GM21825 (cell line): ENCODE results near the gene MMP1.

ENCODE experiments used
- ATAC-seq: cut with Tn5 transposase; IDR thresholded peaks from one replicate; pipeline ENCODE4 v1.9.1; 2021; ENCODE audit warnings: mild to moderate bottlenecking, moderate library complexity; ENCODE audit not compliant: unreplicated experiment

MMP1 gene

GRCh38 chr11:102798012-102798746 is at the start of gene MMP1:
Gene MMP1 (minus strand): TSS chr11:102798160. CDS start chr11:102798092, 68 bp downstream.
- no peak for ATAC-seq

- no peak for ATAC-seq
Measured at GRCh38 chr11:102846292-102846691, 48.3 kb upstream of the MMP1 start.

DNA sequence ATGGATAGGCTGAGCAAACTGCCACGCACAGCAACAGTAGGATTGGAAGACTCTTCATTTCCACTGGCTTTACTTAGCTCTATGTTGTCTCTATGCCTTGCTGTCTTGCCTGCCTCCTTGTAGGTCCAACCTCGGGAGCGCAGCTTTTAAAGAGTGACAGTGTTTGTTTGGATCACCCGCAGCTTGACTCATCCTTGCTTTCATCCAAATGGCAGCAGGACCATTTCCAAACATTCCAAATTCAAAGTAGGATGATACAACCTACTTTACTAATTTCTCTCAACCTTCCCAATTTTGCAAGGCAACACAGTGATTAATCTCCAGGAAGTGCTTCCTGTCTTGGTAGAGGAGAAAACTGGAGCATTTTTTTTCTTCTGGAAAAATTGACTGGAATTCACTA is 45.5 kb upstream of the MMP1 start, which contains the start of gene MMP3:
TSS of gene MMP3 (minus strand) at position 121 of the 400 bp plus-strand sequence. CDS start at position 58, 63 bp downstream.
- no peak for ATAC-seq

DNA sequence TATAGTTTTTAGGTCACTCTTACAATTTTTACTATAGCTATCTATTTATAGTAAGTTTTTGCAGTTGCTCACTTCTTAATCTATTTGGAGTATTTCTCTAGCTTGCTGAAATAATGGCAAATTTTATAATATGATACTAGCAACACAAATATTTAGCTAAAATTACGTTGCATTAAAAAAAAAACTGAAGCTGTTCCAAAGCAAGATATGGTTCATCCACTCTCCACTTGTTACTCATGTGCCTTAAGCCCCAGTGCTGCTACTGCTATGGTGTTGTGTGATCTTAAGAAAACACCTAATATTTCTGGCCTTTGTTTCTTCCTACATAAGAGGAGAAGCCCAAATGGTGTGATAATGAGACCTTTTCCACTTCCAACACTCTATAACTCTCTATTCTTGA is 45.0 kb upstream of the MMP1 start:
- ATAC-seq, result no peak

GRCh38 chr11:102840018-102840417 is 42.1 kb upstream of the MMP1 start:
- ATAC-seq, result no peak

DNA sequence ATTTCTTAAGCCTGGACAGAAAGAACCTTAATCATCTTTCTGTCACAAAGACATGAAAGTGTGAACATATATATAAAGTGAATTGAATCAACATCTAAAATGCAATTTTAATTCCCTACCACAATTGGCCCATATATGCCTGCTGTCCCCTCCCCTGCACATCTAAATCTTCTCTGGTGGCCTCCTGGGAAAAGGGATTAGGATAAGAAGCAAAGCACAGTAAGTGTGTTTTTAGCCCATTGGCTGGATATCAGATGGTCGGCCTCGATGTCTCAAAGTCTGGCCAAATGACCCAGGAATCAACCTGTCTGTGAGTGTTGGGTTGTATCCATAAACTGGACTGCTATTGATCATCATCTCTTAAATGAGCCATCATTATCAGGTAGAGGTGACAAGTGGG is 39.7 kb upstream of the MMP1 start:
- ATAC-seq, result no peak

GRCh38 chr11:102837156-102837555 is 39.2 kb upstream of the MMP1 start:
- ATAC-seq, result no peak

GRCh38 chr11:102836290-102836875 is 38.4 kb upstream of the MMP1 start:
- no peak for ATAC-seq

- no peak for ATAC-seq
Measured at GRCh38 chr11:102833731-102834130, 35.8 kb upstream of the MMP1 start.

DNA sequence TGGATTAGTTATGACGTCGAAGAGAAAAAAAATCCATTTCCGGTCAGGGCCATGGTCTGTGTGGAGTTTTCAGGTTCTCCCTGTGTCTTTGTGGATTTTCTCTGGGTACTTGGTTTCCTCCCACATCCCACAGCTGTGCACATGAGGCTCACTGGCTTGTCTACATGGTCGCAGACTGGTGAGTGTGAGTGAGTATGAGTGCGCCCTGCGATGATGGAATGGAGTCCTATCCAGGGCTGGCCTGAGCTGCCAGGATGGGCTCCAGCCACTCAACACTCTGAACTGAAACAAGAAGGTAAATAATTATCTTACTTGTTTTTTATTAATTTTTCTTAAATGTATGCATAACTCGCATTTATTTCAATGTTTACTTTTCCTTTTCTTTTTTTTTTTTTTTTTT is 34.7 kb upstream of the MMP1 start:
- ATAC-seq, result no peak

GRCh38 chr11:102831489-102832440 is 33.8 kb upstream of the MMP1 start:
- no peak for ATAC-seq

DNA sequence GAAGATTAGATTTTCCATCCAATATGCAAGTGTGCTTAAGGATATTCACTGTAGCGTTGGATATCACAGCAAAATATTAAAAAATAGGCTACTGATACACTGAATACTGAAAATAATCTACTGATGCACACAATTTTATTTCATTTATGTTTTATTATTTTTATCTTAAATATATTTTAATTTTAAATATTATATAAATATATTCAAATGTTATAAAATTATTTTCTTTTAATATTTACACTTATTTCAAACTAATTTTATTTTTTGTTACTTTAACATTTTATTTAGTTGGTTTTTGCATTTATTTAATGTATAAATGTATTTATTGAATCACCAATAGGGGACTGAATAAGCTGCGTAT is 33.1 kb upstream of the MMP1 start:
- ATAC-seq, result no peak

- no peak for ATAC-seq
Measured at GRCh38 chr11:102830001-102830727, 32.2 kb upstream of the MMP1 start.

DNA sequence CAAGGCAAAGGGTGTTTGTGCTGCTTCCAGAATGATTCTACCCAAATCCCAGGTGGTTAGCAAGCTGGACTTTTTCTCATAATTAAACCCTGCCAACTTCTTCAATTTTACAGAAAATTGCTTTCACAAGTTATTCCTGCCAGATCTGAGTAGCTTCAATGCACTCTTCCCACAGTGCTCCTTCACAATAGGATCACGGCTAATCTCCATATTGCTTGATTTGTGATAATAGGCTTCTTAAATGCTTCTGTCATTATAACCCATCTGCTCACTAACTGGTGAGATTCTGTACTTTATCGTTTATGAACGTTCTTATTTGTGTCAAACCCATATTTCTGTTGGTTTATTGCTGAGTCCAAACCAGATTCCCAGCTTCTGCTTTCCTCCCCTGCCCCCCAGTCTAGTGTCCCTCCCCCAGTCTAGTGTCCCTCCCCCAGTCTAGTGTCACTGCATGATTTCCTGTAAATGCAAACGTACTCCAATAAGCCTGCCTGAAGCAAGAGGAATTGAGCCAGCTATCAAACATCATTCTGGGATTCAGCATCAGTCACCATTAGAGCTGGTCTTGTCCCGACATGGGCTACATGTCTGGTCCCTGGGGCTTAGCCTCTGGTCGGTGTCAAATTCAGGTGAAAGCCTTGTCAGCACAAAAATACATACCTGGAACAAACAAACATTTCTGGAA is 31.5 kb upstream of the MMP1 start:
- ATAC-seq, result no peak

DNA sequence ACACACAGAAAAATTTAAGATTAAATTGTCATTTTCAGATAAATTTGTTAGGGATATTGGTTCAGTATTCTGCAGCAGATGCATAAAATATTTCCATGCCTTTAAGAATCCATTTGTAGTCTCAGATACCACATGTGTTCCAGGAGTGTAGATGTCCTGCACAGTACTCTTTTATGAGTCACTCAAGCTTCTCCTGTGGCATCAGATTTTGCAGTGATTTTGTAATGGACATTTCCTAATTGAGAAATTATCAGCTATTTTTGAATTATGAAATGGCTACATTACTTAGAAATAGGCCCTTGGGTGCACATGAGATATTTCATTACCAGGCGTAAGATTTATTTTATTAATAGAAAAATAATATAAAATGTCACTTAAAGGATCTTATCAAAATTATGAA is 26.6 kb upstream of the MMP1 start:
- ATAC-seq, result no peak

GRCh38 chr11:102819491-102819890 is 21.5 kb upstream of the MMP1 start:
- ATAC-seq, result no peak

GRCh38 chr11:102813484-102813883 is 15.5 kb upstream of the MMP1 start:
- ATAC-seq, result no peak

DNA sequence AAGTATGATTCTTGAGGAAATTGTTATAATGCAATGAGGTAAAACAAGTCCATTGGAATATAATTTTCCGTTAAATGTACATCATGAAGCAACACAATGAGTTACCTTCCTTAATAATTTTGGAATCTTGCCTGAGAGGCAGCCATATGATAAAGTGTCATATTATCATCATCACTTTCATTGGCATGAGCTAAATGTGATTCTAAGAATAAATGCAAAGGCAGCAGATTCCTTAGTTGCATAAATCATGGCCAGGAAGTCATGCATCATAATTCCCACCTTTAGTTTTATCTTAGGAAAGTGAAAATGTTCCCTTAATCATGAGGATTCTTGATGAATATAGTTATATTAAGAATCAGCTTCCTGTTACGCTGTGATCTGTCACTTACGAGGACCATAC is 14.2 kb upstream of the MMP1 start:
- ATAC-seq, result no peak

GRCh38 chr11:102810950-102811660 is 13.1 kb upstream of the MMP1 start:
- ATAC-seq, result no peak

DNA sequence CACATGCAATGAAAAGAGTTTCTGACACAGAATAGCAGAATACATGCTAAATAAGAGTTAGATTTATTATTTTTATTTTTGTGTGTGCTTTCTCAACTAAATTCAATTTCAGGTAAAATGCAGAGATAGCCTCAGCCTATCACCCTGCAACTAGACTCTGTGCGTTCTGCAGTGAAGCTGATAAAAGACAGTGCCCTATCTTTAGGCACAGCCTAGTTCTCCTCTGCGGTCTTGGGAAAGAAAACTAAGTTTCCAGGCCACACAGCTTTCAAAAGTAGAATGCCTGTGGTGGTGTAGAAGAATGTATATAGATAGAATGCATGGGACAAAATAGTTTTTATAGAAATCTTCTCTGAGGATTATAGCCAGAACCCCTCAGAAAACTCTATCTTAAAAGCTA is 12.0 kb upstream of the MMP1 start:
- no peak for ATAC-seq
